GM15510 (cell line): ENCODE data around the gene PARD3B.

ENCODE experiments used
- POLR2A ChIP-seq: IDR thresholded peaks from 3 replicates; pipeline ENCODE4 v1.6.1; 2011; ENCODE audit warnings: borderline replicate concordance; ENCODE audit not compliant: insufficient read length; ENCODE audit errors: extremely low read depth

The PARD3B gene

DNA sequence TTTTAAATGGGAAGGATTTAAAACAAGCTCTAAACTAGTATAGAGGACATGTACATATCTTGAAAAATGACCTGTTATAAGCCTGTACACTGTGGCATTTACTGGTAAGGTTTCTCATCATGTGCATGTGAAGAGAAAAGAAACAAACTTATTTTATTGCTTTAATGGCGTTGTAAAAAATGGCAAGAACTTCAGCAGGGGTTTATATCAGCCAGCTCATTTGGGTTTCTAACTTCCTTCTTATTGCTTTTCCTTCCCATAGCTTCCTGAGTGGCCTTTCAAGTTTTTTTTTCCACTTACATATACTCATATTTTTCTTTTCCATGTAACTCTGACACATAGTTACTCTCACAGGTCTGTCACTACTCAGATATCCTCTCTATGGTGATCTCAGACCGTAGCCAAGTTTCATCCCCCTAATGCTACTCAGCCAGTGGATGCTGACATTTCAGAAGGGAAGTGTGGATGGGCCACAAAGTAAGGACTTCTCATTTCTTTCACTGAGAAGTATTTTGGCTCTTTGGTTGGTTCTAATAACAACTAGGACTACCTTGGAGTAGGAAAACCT is 198.2 kb downstream of the PARD3B start:
- no peak for TF ChIP-seq POLR2A

GRCh38 chr2:204744506-204744905 is 199.2 kb downstream of the PARD3B start:
- TF ChIP-seq POLR2A: no peak

DNA sequence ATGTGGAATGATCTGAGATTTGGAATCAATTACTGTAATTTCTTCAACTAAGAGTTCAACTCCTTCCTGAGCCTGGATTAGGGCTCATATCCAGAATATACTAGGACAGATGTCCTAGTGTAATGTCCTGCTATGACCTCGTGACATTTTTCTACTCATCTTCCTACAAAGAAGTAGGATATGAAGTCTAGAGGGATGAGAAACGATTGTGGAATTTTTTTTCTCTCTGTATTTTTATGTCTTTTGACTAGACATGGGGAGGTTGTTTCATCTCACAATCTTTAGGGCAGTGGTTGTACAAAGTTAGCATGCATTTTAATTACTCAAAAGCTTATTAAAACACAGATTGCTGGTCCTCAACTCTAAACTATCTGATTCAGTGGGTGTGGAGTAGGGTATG is 203.0 kb downstream of the PARD3B start:
- no peak for TF ChIP-seq POLR2A

- TF ChIP-seq POLR2A: no peak
These were observed 204.0 kb downstream of the PARD3B start for GRCh38 chr2:204749319-204749718.

- no peak for TF ChIP-seq POLR2A
These were observed 205.1 kb downstream of the PARD3B start for GRCh38 chr2:204750389-204750788.

DNA sequence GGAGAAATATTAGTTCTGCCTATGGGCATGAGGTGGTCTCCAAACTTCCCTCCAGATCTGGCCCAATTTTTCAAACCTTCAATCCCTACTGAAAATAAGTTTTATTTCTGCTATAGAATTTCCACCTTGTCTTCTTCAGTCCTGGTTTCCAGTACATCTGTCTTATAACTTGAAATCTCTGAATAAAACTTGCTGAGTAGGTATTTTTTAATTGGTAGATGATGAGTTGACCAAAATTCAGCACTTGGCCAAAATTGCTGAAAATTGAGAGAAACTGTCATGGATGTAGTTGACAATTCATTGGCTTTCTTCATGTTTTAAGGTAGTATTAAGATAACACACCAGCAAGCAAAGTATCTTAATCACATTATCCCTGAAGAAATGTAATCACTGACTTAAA is 206.2 kb downstream of the PARD3B start:
- TF ChIP-seq POLR2A: no peak

- TF ChIP-seq POLR2A: no peak
These were observed 208.6 kb downstream of the PARD3B start for GRCh38 chr2:204753841-204754240.

DNA sequence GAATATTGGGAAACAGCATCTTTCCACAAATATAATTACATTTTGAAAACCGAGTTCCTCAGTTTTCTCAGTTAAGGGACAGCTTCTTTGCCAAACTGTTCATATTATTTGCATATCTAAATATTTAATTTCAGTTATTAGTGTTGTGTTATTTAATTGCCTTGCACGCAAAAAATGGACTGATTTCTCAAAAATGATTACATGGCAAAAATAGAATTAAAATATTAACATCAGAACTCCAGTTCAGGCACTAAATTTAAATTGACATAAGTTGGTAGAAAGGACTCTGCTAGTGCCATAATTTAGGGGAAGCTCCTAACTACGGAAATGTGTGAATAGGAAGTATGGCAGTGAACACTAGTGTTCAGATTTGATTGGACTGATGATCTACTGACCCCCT is 209.6 kb downstream of the PARD3B start:
- no peak for TF ChIP-seq POLR2A

- no peak for TF ChIP-seq POLR2A
These were observed 218.9 kb downstream of the PARD3B start for GRCh38 chr2:204763974-204764703.

- TF ChIP-seq POLR2A: no peak
These were observed 225.5 kb downstream of the PARD3B start for GRCh38 chr2:204770735-204771134.

DNA sequence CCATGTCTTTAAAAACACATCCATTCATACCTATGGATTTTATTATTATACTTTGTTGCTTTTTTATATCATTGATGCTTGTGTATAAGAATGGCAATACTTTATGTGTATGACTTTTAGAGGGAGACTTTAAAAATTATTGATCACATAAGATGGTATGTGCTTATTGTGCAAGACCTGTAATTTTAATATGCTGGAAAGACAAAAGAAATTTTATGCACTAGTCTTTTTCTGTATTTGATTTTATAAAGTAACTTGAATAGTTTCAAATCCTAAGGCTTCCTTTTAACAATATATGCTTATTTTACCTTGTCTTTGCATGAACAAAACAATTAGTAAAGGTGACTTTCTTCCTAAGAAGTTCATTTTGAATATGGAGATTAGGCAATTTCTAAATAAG is 226.4 kb downstream of the PARD3B start:
- no peak for TF ChIP-seq POLR2A

- TF ChIP-seq POLR2A: no peak
These were observed 227.3 kb downstream of the PARD3B start for GRCh38 chr2:204772546-204772945.

DNA sequence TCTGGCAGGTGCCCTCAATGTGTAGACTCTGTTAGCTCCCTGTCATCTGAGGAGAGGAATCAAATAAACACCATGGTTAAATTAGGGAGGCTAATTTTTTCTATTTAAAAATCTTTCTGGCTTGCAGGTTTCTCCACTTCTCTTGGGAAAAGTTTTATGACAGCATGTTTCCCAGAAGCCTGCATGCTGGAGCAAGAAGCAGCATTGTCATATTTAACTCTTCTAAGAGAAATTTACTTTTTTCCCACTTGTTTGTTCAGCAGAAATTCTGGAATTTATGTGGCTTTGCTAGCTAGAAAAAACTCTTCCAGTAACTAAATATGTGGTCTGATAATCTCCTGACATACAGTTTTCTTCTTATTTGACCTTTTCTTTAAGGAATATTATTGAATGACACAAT is 230.5 kb downstream of the PARD3B start:
- no peak for TF ChIP-seq POLR2A

DNA sequence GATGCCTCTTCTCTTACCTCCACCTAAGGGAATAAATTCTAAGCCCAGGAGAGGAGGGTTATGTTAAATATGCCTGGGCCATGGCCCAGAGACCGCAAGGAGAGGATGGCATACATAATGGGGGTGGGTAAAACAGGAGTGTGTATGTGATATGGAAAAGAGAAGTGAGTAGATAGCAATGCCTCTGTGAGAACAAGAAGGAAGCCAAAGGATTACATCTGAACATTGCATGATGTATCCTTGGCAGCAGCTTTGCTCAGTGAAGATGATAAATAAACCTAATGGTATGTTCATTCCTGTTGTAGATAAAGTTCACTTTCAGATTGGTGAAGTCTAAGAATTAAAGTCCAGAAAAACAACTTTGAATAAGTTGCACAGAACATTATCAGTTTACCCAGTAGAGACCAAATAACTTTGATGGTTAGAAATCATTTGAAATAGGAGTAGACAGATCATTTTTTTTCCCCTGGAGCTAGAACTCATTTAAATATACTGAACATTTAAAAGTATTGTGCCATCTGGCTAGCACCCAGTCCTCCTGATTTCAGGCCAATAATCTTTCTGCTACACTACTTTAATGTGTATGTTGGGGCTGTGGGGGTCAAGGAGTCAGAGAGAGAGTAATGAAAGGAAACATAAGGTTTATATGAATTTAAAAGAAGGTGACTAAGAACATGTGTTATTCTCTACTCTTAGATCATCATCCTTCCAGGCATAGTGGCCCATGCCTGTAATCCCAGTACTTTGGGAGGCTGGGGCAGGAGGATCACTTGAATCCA is 231.7 kb downstream of the PARD3B start:
- TF ChIP-seq POLR2A: no peak

DNA sequence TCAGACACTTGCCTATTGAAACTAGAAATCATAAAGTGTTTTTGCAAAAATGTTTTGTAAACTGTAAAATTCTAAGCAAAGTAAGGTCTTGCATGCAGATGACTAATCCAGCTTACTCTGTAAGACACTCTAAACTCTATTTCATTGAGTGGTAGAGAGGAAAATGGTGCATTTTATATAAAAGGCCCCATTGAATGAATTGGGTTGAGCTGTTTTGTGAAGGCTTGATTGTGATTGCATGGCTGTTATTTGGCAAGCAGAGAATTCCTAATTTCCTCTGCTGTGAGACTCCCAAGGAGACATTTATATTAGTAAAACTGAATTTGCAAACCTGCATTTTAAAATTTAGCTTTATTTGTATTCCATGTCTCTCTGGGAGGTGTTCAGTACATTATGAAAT is 234.5 kb downstream of the PARD3B start:
- TF ChIP-seq POLR2A: no peak

DNA sequence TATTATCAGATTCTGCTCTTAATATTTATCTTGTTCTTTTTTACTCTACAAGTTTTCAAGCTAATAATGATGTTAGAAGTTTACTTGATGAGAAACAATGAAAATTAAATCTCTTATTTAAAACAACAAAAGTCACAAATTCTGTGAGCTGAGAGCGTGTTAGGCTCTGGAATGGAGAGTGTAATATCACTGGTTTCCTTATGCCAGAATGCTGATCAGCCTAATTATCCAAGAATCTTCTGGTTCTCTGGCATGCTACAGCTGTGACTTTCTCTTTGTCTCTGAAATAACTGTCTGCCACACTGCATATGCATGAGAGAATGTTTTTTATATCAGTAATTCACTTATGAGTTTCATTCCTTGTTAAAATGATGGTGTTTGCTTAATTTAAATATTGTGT is 236.7 kb downstream of the PARD3B start:
- TF ChIP-seq POLR2A: no peak
